NCI-H187 treated with DMSO at 0.1 percent for 48 hours (cell line): ENCODE measurements around the gene MS4A18.

Source experiments
- DNase-seq: peaks from one replicate; lab custom pipeline; 2025; lab: John Stamatoyannopoulos, UW

MS4A18 gene

DNA sequence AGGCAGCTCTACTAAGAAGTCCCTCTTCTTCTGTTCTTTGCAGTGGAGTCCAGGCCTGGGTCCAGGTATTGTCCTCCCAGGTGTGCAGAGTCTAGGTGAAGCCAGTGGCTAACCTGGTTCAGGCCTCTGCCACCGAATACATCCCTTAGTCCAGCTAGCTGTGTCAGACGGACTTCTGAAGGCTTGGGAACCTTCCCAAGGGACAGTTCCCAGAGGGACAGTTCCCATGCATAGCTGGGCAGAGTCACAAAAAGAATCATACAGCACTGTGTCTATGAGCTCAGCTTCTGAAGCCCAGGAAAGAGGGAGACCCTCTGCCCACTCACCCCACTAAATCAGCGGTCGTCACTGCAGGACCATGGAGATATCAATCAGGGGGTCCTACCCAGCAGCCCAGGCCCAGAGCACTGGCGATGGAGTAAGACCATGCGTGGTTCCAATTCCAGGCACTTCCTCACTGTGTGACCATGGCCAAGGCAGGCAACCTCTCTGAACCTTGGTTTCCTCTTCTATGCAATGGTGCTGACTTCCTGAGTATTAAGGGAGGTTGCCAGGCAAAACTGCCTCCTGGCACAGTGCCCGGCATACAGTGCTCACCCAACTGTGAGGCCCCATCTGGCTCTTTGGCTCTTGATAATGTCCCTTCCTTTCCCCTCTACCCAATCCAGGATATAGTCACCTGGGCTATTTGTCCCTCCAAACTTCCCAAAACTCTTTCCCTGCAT, 64.0 kb downstream of the MS4A18 start:
- DNase-seq, result no peak

DNA sequence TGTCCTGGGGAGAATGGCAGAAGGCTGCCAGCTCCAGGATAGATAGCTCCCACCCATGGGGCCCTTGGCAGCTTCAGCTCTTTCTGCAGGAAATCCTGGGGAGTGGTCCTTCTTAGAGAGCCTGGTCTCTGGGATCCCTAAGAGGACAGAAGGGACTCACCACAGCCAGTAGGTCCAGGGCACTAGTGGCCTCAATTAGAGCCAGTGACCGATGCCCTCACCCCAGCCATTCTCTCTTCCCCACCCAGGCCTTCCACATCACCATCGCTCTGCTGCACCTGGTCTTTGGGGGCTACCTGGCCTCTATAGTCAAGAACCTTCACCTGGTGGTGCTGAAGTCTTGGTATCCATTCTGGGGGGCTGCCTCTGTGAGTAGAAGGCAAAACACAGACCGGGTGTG, 66.2 kb downstream of the MS4A18 start:
- DNase-seq, result no peak

- no peak for DNase-seq
These were observed 66.8 kb downstream of the MS4A18 start for GRCh38 chr11:60791153-60791933.

DNA sequence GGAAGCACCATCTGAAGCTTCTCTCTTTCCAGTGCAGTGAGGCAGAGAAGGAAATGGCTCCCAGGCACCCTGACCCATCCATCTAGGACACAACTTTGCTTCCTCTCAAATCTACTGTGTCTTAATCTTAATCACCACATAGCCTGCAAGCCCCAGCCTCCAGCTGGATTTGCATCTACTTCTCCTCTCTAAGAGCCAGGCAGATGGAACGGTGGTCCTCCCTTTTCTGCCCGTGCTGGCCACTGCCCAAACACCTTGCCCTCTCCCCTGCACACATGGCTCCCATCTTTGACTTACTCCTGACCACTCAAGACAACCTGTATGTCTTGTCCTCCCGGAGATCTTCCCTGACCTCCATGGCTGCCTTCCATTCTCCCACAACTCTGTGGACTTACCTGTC, 68.0 kb downstream of the MS4A18 start:
- no peak for DNase-seq
